Smooth muscle cell (in vitro differentiated cells): Measurements from ENCODE around the gene USP48. TPM values are rescaled to one million over a fixed set of nuclear protein-coding genes. Genes with fewer than 3 reads are reported as not detected.

Experiments
- DNase-seq: peaks from one replicate; lab custom pipeline; 2025; ENCODE audit not compliant: unreplicated experiment; lab: John Stamatoyannopoulos, UW
- H2AFZ ChIP-seq: fragments of 200-600 bp; sonication (generic); 2 replicates; pipeline ENCODE4 v1.6.0; 2016; ENCODE audit warnings: antibody characterized with exemption, low read depth, mild to moderate bottlenecking
- H3F3A ChIP-seq: fragments of 200-600 bp; sonication (generic); 2 replicates; pipeline ENCODE4 v1.6.0; 2017; ENCODE audit warnings: antibody characterized with exemption, low read depth
- H3K27ac ChIP-seq: fragments of 200-600 bp; sonication (generic); 2 replicates; pipeline ENCODE4 v1.5.1; 2016; ENCODE audit warnings: low read depth, mild to moderate bottlenecking
- H3K27me3 ChIP-seq: fragments of 200-600 bp; sonication (generic); 2 replicates; pipeline ENCODE4 v1.6.1; 2016; ENCODE audit warnings: low read depth, mild to moderate bottlenecking
- H3K36me3 ChIP-seq: fragments of 200-600 bp; sonication (generic); 2 replicates; pipeline ENCODE4 v1.5.1; 2016; ENCODE audit warnings: low read depth
- H3K4me1 ChIP-seq: fragments of 200-600 bp; sonication (generic); 2 replicates; pipeline ENCODE4 v1.5.1; 2016; ENCODE audit warnings: low read depth
- H3K4me2 ChIP-seq: fragments of 200-600 bp; sonication (generic); 2 replicates; pipeline ENCODE4 v1.6.0; 2016; ENCODE audit warnings: mild to moderate bottlenecking
- H3K4me3 ChIP-seq: fragments of 200-600 bp; sonication (generic); 2 replicates; pipeline ENCODE4 v1.5.1; 2016; ENCODE audit warnings: mild to moderate bottlenecking
- H3K79me2 ChIP-seq: fragments of 200-600 bp; sonication (generic); 2 replicates; pipeline ENCODE4 v1.6.0; 2016; ENCODE audit warnings: low read depth, mild to moderate bottlenecking
- H3K9ac ChIP-seq: fragments of 200-600 bp; sonication (generic); 2 replicates; pipeline ENCODE4 v1.6.0; 2016; ENCODE audit warnings: low read depth
- H3K9me3 ChIP-seq: fragments of 200-600 bp; sonication (generic); replicated peaks from 2 replicates; pipeline ENCODE4 v1.5.1; 2016; ENCODE audit warnings: low read depth
- H4K20me1 ChIP-seq: fragments of 200-600 bp; sonication (generic); 2 replicates; pipeline ENCODE4 v1.6.0; 2016; ENCODE audit warnings: low read depth
- CTCF ChIP-seq: fragments of 200-600 bp; sonication (generic); IDR thresholded peaks from 2 replicates; pipeline ENCODE4 v1.5.1; 2017; ENCODE audit warnings: borderline replicate concordance, mild to moderate bottlenecking, antibody characterized with exemption; ENCODE audit not compliant: insufficient read depth, poor library complexity, severe bottlenecking
- WGBS: methylation state at CpG from one replicate; pipeline ENCODE4 v1.1.7; 2016; ENCODE audit warnings: low lambda C conversion rate; 5-methylcytosine and 5-hydroxymethylcytosine counted together
- polyA plus RNA-seq: library from polyadenylated mRNA; unstranded; fragments of >200 nt; fragmentation: Nextera tagmentation; extraction: Ambion mirVana; gene quantifications from 2 replicates; pipeline ENCODE4 v1.2.1, GENCODE V29; 2016
- total RNA-seq: library from RNA; depleted of rRNA; stranded (reverse); fragments of >200 nt; gene quantifications from 2 replicates; pipeline ENCODE4 v1.2.3, GENCODE V29; 2014

The USP48 gene
- total and polyA plus RNA-seq, 2 experiments from 2014 or later = 34.5 to 76.0 TPM

- Histone ChIP-seq H3K9me3 (no peaks in the 10 kb centered on the region), H3K4me3 (no peak overlapping the region), H3K4me2 (no peak overlapping the region), H3F3A (no peaks in the 10 kb centered on the region), H3K27ac (peak overlapping the region; percentile 20), H2AFZ (no peak overlapping the region), H4K20me1 (peaks cover 38% of the 10 kb centered on the region), H3K9ac (no peak overlapping the region), H3K27me3 (no peaks in the 10 kb centered on the region), H3K36me3 (peaks cover 8% of the 10 kb centered on the region), H3K4me1 (peaks cover 16% of the 10 kb centered on the region), H3K79me2 (no peaks in the 10 kb centered on the region)
- peak; percentile 24 for TF ChIP-seq CTCF
- 91% methylated on average over 3 of the region's 3 CpGs for WGBS
- DNase-seq = no peak
Measured at GRCh38 chr1:21703318-21703963, 79.5 kb downstream of the USP48 start.

GRCh38 chr1:21702780-21703179 is 80.2 kb downstream of the USP48 start:
- no peak for TF ChIP-seq CTCF
- 97% methylated on average over 4 of the region's 4 CpGs for WGBS
- Histone ChIP-seq H3K4me3 (no peak overlapping the region), H2AFZ (no peak overlapping the region), H4K20me1 (peaks cover 36% of the 10 kb centered on the region), H3K9ac (no peak overlapping the region), H3F3A (no peaks in the 10 kb centered on the region), H3K79me2 (no peaks in the 10 kb centered on the region), H3K27me3 (no peaks in the 10 kb centered on the region), H3K9me3 (no peaks in the 10 kb centered on the region), H3K4me2 (no peak overlapping the region), H3K36me3 (peaks cover 8% of the 10 kb centered on the region), H3K4me1 (peaks cover 16% of the 10 kb centered on the region), H3K27ac (no peak overlapping the region)
- no peak for DNase-seq

GRCh38 chr1:21701401-21701800 is 81.5 kb downstream of the USP48 start:
- Histone ChIP-seq H3K4me1 (peaks cover 13% of the 10 kb centered on the region), H3F3A (no peaks in the 10 kb centered on the region), H3K27me3 (no peaks in the 10 kb centered on the region), H3K9me3 (no peaks in the 10 kb centered on the region), H4K20me1 (peaks cover 23% of the 10 kb centered on the region), H3K4me3 (no peak overlapping the region), H3K4me2 (no peak overlapping the region), H3K27ac (no peak overlapping the region), H3K79me2 (no peaks in the 10 kb centered on the region), H3K9ac (no peak overlapping the region), H3K36me3 (peaks cover 8% of the 10 kb centered on the region), H2AFZ (no peak overlapping the region)
- no peak for TF ChIP-seq CTCF
- DNase-seq = no peak
- 96% methylated on average over 6 of the region's 6 CpGs for WGBS

GRCh38 chr1:21700094-21700493 is 82.9 kb downstream of the USP48 start:
- TF ChIP-seq CTCF = no peak
- H4K20me1 ChIP-seq = peaks cover 26% of the 10 kb centered on the region
- WGBS = 99% methylated on average over 4 of the region's 4 CpGs

More at GRCh38 chr1:21700094-21700493, 82.9 kb downstream of the USP48 start:
- no peak overlapping the region for H3K4me2 ChIP-seq
- H3K4me1 ChIP-seq = peaks cover under 1% of the 10 kb centered on the region
- no peak overlapping the region for H3K9ac ChIP-seq
- no peaks in the 10 kb centered on the region for H3K27me3 ChIP-seq
- no peak overlapping the region for H2AFZ ChIP-seq
- no peak overlapping the region for H3K4me3 ChIP-seq
- no peaks in the 10 kb centered on the region for H3K9me3 ChIP-seq
- no peaks in the 10 kb centered on the region for H3F3A ChIP-seq
- H3K27ac ChIP-seq = no peak overlapping the region
- H3K79me2 ChIP-seq = no peaks in the 10 kb centered on the region
- no peak for DNase-seq
- peaks cover 8% of the 10 kb centered on the region for H3K36me3 ChIP-seq
